Stimulated activated CD4-positive, alpha-beta T cell treated with anti-CD3 and anti-CD28 coated beads, Interleukin-1b, Interleukin-23, amount 100 ng/mL, for 48 hours (primary cell): ENCODE results near the gene CCDC127.
"Not testable (repeated sequence)": the region's sequence is repeated elsewhere in the genome, so short reads cannot be mapped to it uniquely, and the experiment has no call there.

Experiments
- DNase-seq: peaks from one replicate; pipeline ENCODE4 v3.0.0-alpha.2; 2020

The CCDC127 gene

DNA sequence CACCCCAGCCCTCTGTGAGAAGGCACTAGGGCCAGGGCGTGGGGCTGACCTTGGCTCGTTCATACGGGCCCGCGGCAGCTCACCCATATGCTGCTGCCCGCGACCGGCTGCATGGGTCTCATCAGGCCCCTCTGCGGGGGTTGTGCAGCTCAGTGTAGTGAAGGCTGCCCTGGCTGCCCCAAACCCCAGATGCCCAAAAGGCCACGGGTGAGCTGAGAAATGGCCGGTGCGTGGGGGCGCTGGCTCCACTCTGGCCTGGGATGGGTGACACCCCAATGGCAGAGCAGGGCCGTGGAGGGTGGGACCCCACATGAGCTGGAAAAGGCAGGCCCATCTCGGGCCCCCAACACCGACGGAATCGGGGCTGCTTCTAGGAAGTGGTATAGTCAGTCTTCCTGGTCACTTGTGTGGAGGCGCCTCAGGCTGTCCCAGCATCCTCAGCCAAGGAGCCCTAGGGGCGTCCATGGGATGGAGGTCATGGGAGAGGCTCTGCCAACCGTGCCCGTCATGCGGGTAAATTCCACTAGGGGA lies 46.1 kb downstream of the CCDC127 start:
- DNase-seq = no peak

DNA sequence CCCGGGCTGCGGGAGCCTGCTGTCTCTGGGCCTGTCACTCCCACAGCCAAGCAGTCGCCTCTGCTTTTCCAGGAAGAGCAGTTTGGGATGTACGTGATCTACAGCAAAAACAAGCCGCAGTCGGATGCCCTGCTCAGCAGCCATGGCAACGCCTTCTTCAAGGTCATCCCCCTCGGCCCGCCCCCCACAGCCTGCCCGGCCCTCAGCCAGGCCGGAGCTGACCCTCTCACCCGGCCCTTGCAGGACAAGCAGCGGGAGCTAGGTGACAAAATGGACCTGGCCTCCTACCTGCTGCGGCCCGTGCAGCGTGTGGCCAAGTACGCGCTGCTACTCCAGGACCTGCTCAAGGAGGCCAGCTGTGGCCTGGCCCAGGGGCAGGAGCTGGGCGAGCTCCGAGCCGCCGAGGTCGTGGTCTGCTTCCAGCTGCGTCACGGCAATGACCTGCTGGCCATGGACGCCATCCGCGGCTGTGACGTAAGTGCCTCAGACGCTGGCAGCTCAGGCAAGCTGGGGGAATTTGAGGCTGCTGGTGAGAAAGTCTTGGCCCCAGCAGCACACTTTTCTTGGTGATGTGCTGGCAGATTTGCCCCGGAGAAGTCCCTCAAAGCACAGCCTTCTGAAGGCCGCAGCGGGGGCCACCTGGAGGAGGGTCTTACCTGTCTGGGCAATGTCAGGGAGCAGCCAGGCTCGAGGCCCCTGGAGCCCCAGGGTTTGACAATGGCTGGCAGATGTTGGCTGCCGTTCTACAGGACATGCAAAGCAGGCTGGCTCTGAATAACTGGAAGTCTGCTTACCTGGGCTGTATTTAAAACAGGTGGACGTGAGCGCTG lies 46.8 kb downstream of the CCDC127 start:
- no peak for DNase-seq

GRCh38 chr5:169728-170094 lies 48.2 kb downstream of the CCDC127 start:
- no peak for DNase-seq

GRCh38 chr5:169071-169727 lies 48.8 kb downstream of the CCDC127 start:
- DNase-seq = no peak

- DNase-seq = no peak
Observed at GRCh38 chr5:167982-168660, 49.8 kb downstream of the CCDC127 start.

DNA sequence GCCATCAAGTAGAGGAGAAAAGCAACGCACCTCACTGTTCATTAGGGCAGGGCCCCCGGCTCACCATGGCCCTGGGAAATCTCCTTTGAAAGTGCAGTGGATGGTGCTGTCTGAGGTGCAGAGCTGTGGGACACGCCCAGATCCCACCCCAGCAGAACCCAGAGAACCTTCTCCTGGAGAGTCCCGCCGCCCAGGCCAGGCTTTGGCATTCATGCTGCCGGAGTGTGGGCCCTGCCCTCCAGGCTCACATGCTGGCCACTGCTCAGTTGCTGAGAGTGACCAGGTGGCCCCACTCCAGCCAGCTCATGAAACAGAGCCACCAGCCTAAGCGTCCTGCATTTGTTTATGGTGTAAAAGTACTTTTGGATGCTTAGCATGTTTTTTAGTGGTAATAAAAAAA lies 50.4 kb downstream of the CCDC127 start:
- no peak for DNase-seq

DNA sequence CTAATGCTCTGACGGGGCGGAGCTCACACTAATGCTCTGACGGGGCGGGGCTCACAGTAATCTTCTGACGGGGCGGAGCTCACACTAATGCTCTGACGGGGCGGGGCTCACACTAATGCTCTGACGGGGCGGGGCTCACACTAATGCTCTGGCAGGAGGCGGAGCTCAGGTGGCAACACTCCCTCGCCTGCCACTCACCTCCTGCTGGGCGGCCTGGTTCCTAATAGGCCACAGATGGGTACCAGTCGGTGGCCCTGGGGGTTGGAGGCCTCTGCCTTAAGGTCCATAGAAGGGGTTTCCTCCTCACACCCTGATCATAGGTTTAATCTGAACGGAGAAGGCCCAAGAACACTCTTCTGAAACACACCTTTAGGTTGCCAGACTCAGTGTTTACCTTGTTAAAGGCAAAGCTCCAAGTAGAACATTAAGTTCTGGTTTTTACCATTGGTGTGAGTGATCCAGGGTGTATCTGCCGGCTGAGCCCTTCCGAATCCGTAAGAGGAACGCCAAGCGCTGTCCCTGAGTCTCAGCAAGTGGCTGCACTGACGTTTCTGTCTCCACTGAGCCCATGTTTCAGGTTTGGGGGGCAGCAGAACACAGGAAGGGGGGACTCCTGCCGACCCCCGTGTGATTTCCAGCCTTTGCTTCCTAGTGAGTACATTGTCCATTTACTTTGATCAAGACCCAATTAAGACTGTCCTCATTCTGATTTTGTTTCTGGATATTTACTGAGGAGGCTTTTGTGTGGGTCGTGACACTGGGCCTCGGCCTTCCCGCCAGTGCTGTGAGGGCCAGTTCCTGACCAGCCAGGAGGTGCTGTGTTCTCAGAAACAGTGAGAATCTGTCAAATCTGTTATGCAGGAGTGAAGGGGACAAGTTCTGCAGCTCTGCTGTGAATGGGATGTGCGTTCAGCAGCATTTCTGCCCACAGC lies 51.2 kb downstream of the CCDC127 start:
- DNase-seq = no peak

DNA sequence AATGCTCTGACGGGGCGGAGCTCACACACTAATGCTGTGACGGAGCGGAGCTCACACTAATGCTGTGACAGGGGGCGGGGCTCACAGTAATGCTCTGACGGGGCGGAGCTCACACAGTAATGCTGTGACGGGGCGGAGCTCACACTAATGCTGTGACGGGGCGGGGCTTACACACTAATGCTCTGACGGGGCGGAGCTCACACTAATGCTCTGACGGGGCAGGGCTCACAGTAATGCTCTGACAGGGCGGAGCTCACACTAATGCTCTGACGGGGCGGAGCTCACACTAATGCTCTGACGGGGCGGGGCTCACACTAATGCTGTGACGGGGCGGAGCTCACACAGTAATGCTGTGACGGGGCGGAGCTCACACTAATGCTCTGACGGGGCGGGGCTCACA lies 53.2 kb downstream of the CCDC127 start:
- not testable (repeated sequence) for DNase-seq

- DNase-seq = no peak
Observed at GRCh38 chr5:164244-164643, 53.7 kb downstream of the CCDC127 start.

DNA sequence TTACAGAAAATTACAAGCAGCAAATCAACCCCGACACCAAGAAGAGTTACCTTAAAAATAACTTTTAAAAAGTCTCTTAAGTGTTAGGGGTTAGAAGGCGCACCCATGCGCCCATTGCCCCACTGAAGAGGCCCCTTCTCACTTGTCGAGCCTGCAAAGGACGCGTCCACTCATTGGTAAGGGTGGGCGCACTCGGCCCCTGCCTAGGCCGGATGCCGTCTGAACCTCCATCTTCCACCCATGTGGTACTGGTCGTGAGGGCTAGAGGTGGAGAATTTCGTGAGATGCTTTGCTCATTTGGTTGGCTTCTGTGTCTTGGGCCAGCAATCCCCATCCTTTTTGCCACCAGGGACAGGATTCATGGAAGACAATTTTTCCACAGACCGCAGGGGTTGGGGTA lies 54.1 kb downstream of the CCDC127 start:
- DNase-seq = no peak

- DNase-seq = no peak
Observed at GRCh38 chr5:163338-163620, 54.7 kb downstream of the CCDC127 start.

- DNase-seq = no peak
Observed at GRCh38 chr5:162565-163337, 55.2 kb downstream of the CCDC127 start.

GRCh38 chr5:162190-162564 lies 55.8 kb downstream of the CCDC127 start:
- no peak for DNase-seq

DNA sequence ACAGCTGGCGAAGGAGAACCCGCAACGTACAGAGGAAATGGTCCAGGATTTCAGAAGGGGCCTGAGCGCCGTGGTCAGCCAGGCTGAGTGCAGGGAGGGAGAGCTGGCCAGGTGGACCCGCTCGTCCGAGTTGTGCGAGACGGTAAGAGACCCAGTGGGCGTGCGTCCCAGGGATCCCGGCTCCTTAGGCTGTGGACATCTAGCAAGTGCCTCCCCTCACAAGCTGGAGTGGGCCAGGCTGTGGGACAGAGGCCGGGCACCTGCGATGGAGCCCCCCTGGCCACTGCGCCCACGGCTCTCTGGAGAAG lies 56.2 kb downstream of the CCDC127 start:
- no peak for DNase-seq

DNA sequence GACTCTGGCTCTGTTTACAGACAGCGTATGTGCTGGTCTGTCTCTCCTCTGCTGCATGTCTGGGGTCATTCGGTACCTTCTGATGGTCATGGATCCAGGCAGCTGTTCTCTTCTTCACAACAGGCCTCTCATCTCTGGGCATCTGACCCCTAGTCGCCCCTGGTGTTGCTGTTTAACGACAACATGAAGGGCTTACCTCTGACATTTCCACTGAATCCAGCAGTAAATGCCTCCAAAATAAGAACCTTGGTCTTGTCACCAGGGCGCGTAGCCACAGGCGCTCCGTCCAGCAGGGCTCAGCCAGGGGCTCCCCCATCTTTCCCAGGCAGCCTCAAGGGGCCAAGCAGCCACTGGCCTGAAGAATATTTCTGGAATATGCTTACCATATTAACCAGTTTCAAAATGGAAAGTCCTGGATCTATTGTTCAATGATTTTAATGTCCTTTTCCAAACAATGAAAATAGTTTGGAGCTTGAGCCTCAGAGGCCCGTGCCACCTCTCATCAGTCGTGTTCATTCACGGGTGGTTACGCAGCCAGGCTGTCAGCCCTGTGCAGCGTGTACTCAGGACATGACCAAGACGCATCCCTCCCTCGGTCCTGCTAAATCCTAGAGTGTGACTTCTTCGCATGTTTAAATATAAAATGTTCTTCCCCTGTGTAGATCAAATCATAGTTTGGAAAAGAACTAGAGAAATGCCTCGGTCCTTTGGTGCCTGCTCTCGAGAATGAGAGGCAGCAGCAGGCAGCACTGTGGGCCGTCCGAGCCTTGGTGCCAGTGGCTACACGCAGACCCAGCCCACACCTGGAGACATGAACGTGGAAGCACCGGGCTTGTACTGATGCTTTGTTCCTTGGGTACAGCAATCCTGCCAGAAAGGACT lies 56.8 kb downstream of the CCDC127 start:
- no peak for DNase-seq

DNA sequence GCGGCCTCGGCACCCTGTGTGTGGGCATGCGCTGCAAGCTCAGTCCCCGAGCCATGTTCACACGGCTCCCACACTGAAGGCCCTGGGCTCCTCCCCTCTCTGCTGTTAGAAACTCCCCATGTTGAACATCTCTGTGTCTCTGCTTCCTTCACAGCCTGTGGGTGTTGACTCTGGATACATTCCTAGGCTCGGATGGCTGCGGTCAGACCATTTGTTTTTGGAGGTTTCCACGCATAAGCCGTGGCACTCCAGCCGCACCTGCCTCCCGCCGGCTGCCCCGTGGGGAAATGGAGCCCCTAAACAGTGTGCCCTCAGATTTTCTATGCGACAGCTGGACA lies 57.8 kb downstream of the CCDC127 start:
- no peak for DNase-seq

- DNase-seq = no peak
Observed at GRCh38 chr5:159448-160172, 58.3 kb downstream of the CCDC127 start.

- no peak for DNase-seq
Observed at GRCh38 chr5:158807-159447, 59.0 kb downstream of the CCDC127 start.

DNA sequence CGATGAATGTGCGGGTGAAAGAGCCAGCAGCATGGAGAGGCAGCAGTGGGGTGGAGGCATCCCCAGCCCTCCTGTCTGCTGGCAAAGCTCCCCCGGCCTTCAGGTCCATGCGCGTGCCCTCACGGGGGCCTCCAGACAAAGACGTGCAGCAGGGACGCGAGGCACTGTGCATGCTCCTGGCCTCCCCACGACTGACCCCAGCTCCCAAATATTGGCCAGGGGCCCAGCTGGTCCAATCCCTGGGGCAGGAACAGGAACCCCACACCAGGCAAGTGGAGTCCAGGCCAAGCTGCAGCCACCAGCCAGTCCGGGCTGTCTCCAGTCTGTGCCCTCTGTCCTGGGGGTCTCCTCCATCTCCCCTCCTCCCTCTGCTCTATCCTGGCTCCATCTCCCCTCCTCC lies 60.2 kb downstream of the CCDC127 start:
- DNase-seq = no peak

DNA sequence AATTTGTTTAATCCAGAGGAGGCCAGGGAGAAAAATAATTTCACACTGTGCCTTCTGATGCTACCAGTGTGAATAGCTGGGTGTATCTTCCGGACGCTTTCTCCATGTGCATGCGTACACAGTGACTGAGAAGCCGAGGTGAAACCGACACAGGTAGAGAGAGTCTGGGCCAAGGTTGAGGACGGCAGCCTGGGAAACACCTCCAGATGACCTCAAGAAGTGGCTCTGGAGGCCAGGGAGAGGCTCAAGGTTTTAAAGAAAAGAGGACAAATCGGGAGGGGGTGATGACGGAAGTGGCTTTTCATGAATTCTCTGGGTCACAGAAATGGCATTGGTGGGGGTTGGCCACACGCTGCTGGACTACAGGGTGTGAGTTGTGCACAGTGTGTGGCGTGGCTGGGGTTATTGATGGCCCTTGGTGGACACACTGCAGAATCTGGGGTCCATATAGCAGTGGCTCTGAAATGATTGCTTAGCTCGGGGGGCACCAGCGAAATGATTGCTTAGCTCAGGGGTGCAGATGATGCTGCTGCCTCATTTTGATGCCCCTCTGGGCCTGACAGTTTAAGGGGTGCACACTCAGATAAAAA lies 60.7 kb downstream of the CCDC127 start:
- no peak for DNase-seq
